ENCODE results near the gene ANKRD7. TPM values are rescaled to one million over a fixed set of nuclear protein-coding genes. Genes with fewer than 3 reads are reported as not detected.

Gene ANKRD7
- 0.81 TPM for total RNA-seq
- long read RNA-seq: 0 reads

- no peak for ATAC-seq (ENCODE audit: poor library complexity)
- DNase-seq: no peak
- intact Hi-C loops (cut with DNase I): no loop called here
Measured at GRCh38 chr7:118224521-118224920, at the start of gene ANKRD7. Gene ANKRD7 (plus strand): TSS chr7:118224704. CDS start chr7:118224831, 127 bp downstream.

GRCh38 chr7:118175740-118176139, 48.8 kb upstream of the ANKRD7 start:
- ATAC-seq (ENCODE audit: poor library complexity): no peak
- intact Hi-C loops (cut with DNase I): no loop called here

GRCh38 chr7:118179191-118179590, 45.3 kb upstream of the ANKRD7 start:
- intact Hi-C loops (cut with DNase I): no loop called here
- ATAC-seq (ENCODE audit: poor library complexity) (no peak), DNase-seq (no peak)

More at GRCh38 chr7:118175740-118176139, 48.8 kb upstream of the ANKRD7 start:
- DNase-seq: no peak

GRCh38 chr7:118182593-118183427, 41.7 kb upstream of the ANKRD7 start:
- intact Hi-C loops (cut with DNase I): no loop called here
- DNase-seq (no peak), ATAC-seq (ENCODE audit: poor library complexity) (no peak)

GRCh38 chr7:118183428-118183785, 41.1 kb upstream of the ANKRD7 start:
- DNase-seq (no peak), ATAC-seq (ENCODE audit: poor library complexity) (peak; percentile 14)
- intact Hi-C loops (cut with DNase I): no loop called here

DNA sequence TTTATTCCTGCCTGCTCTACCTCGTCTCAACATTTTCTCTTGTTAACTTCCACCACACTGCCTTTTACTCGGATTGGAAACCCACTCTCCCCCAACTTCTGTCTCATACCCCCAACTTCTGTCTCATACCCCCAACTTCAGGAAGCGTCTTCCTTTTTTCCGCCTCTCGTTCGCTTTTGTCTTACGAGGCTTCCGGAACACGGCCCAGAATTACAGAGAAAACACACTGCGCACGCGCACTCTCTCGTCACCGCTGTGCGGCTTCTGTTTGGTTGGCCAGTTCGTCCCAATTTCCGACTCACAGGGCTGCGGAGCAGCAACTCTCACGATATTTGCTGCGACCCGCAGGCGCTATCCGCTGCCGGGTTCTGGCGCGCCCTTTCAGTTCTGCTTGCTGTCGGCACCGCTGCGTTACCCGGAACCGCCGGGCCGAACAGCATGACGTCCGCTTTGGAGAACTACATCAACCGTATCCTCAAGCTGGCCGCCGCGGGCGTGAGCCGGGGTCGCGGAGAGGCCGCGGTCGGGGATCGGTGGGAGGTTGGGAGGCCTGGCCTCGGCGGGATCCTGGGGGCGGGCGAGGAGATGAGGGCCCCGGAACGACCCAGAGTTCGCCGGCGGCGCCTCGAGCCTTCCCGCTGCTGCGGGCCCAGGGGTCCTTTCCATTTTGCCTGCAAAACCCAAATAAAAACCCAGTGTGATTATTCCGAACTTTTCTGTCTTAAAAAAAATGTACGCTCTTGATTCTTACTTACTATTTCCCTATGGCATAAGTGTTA, 40.5 kb upstream of the ANKRD7 start, which contains the start of gene LSM8:
TSS of gene LSM8 (plus strand) at position 379 of the 779 bp plus-strand sequence. CDS start at position 439, 60 bp downstream.
- intact Hi-C loops (cut with DNase I): no loop called here
- ATAC-seq (ENCODE audit: poor library complexity) (peak; percentile 100), DNase-seq (peak; percentile 98)

DNA sequence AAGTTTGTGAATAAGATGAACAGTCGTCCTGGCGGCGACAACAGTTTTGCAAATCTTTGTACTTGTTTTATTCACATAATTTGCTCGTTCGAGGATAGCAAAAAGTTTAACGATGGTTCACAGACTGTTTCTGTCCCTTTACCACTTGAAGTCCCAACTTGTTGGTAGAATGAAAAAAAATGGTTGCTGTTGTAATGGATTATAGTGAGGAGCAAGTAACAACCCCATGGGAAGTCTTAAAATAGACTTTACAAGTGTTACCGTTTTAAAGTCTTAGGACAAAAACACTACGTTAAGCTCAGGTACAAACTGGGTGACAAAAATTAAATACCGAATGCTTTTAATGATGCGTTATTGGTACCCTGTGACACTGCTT, 40.0 kb upstream of the ANKRD7 start:
- intact Hi-C loops (cut with DNase I): no loop called here
- no peak for ATAC-seq (ENCODE audit: poor library complexity)
- no peak for DNase-seq

GRCh38 chr7:118185163-118185860, 39.2 kb upstream of the ANKRD7 start:
- DNase-seq: no peak
- ATAC-seq (ENCODE audit: poor library complexity): no peak
- intact Hi-C loops (cut with DNase I): no loop called here

- ATAC-seq (ENCODE audit: poor library complexity) (no peak), DNase-seq (no peak)
- intact Hi-C loops (cut with DNase I): no loop called here
Measured at GRCh38 chr7:118186501-118186900, 38.0 kb upstream of the ANKRD7 start.

DNA sequence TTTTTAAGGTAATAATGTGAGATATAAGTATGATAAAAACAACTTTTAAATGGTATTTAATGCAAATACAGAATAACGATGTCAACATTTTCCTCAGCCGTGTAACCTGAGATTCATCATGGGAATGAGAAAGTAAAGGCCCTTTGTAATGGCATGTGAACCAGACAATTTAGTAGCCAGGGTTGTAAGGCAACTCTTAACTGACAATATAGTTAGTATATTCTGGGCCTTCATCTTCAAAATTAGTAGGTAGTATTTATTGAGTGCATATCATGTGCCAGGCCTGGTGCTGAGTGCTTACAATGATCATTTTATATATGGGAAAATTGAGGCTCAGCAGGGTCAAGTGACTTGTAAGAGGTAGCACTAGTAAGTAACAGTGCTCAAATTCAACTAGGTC, 29.9 kb upstream of the ANKRD7 start:
- ATAC-seq (ENCODE audit: poor library complexity) (no peak), DNase-seq (no peak)
- intact Hi-C loops (cut with DNase I): no loop called here

- intact Hi-C loops (cut with DNase I): no loop called here
- ATAC-seq (ENCODE audit: poor library complexity): peak; percentile 61
- no peak for DNase-seq
Measured at GRCh38 chr7:118195837-118196474, 28.5 kb upstream of the ANKRD7 start.

- ATAC-seq (ENCODE audit: poor library complexity): no peak
- intact Hi-C loops (cut with DNase I): no loop called here
- no peak for DNase-seq
Measured at GRCh38 chr7:118202061-118202460, 22.4 kb upstream of the ANKRD7 start.

- ATAC-seq (ENCODE audit: poor library complexity) (peak; percentile 98), DNase-seq (peak; percentile 86)
- intact Hi-C loops (cut with DNase I): no loop called here
Measured at GRCh38 chr7:118214051-118214832, 10.3 kb upstream of the ANKRD7 start.

DNA sequence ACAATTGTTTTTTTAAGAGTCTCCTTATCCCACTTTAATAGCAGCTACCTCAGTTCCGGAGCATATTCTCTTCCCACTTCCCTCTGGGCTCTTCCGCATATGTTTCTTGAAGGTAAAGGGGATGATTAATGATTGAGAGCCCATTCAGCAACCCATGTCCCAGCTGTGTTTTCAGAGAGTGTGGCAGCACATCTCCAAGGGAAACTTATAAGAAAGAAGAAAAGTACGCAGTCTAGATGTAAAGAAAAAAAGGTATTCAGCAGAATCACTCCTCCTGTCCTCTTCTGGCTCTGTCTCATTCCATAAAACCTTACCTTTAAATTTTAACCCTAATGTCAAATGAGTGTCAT, 9.7 kb upstream of the ANKRD7 start:
- DNase-seq (no peak), ATAC-seq (ENCODE audit: poor library complexity) (peak; percentile 6)

DNA sequence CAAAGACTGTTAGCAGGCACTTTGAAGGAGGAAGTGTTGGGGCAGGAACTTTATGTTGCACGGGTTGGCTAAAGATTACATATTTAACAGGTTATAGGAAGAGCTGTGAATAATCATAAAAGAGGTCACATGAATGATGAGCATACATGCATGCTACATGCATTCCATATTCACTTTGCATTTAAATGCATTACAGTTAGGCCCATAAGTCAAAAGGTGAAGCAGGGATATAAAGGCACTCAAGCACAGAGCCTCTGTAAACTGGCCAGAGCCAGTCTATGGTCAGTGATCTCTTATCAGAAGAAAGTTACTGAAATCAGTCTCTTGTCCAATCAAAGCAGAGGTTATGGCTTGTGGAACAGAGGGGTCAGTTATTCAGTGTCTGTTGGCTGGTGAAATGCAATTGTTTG, 7.3 kb upstream of the ANKRD7 start:
- ATAC-seq (ENCODE audit: poor library complexity) (no peak), DNase-seq (no peak)
- intact Hi-C loops (cut with DNase I): no loop called here

More for the DNA sequence above, 9.7 kb upstream of the ANKRD7 start:
- intact Hi-C loops (cut with DNase I): no loop called here

DNA sequence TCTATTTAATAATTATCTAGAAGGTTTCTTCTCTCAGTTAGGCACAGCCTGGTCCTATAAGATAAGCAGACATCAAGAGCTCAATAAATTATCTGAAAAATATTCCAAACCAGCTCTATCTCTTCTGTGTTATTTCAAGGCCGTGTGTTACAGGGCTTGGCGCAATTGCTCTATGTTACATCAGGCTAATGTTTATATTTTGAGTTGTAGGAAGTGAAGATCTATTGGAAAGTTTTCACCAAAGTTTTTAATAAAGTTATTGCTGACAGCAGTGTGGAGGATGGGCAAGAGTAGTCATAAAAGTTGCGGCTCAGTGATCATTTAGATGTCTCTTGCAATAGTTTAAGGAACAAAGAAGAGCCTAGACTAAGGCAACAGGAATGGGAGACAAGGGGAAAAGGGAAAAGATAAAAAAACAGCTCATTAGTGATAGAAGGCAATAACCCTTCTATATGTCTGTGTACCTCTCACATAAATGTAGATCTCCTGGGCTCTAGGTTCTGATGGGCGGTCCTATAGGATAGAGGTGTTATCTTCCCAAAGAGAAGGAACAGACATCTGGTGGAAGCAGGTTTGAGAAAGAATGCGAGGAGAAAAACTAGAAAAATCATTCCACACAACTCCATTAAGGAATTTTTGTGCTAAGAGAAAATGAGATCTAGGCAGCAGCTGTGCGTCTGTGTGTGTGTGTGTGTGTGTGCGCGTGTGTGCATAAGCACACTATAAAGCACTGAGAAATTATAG, 5.9 kb upstream of the ANKRD7 start:
- no peak for DNase-seq
- ATAC-seq (ENCODE audit: poor library complexity): no peak
- intact Hi-C loops (cut with DNase I): no loop called here

DNA sequence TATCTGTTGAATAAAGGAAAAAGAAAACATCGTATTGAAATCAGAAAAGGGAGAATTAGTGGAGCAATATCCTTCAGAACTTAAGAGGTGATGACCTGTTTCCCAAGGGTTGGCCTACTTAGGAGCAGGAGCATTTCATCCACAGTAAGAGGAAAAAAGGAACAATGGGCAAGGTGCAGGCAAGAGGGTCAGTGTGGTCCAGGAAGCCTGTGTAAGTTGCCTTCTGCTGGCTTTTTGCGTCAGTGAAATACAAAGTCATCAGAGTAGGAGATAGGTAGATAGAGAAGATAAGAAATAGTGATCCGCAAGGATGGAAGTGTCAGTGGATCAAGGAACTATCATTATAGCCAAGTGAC, 5.4 kb upstream of the ANKRD7 start:
- DNase-seq (no peak), ATAC-seq (ENCODE audit: poor library complexity) (no peak)
- intact Hi-C loops (cut with DNase I): no loop called here

DNA sequence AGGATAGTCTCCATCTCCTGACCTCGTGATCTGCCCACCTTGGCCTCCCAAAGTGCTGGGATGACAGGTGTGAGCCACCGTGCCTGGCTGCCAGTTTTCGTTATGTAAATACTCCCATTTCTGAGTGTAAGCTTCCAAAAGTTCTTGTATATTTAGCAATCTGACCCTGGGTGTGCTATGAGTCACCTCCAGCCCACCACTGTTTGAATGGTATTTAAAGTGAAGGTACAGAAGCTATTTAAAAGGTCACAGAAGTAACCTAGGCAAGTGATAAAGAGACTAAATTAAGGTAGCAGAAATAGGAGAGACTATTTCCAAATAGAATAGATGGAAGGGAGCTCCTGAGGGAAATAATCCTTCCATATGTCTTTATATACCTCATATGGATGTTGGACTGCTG, 3.9 kb upstream of the ANKRD7 start:
- intact Hi-C loops (cut with DNase I): no loop called here
- DNase-seq: no peak
- no peak for ATAC-seq (ENCODE audit: poor library complexity)

Data from Right ventricle myocardium superior (tissue), 1 donor.